ENCODE data around the gene IGSF21.
A peak's percentile ranks its signal among the peaks of the same experiment; 100 is the strongest.

The IGSF21 gene

DNA sequence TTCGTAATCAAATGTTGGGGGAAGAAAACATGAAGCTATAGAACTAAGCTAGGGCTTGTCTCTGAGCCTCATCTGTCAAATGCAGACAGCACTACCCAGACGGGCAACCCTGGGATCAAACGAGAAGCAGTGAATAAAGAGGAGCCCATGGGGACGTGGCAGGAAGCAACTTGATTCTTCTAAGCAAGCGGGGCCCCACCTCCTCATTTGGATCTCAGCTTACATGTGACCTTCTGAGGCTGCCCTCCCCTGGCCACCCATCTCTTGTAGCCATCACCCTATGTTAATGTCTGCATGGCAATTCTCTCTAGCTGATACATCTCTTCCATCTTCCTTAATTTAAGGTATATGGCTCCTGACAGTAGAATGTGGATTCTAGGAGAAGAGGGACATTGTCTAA, 171.3 kb downstream of the IGSF21 start:
- DNase-seq: no peak

GRCh38 chr1:18279351-18280074, 171.9 kb downstream of the IGSF21 start:
- DNase-seq: no peak

- no peak for DNase-seq
Measured at GRCh38 chr1:18280956-18281355, 173.4 kb downstream of the IGSF21 start.

DNA sequence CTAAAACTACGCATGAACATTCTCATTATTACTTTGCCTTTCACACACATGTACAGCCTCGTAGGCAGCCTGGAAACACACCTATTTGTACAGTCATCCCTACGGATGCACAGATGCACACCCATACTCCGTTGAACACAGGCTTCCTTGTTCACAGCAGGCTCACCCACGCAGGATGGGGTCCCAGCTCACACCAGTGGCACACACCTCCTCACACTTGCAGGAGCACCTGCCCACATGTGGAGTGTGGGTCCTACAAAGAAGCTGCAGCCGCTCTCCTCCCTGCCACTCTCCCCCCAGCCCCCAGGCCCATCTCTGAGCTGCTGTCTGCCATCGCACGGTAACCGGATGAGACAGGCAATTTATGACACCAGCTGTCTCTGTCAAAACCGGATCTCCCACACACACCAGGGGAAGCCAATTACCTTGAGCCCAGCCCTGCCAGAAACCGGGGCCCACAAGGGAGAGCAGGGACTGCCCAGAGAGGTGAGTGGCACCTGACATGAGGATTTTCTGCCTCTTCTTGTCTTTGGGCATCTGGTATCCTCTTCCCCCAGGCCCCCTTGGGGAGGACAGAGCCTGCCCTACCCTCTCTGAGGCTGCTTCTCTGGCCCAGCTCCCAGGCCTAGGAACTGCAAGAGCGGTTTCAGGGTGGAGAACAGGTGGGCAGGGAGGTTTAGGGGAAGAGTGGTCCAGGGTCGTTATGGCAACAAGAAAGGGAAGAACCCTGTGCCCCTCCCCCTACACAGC, 175.4 kb downstream of the IGSF21 start:
- DNase-seq: peak; percentile 78

DNA sequence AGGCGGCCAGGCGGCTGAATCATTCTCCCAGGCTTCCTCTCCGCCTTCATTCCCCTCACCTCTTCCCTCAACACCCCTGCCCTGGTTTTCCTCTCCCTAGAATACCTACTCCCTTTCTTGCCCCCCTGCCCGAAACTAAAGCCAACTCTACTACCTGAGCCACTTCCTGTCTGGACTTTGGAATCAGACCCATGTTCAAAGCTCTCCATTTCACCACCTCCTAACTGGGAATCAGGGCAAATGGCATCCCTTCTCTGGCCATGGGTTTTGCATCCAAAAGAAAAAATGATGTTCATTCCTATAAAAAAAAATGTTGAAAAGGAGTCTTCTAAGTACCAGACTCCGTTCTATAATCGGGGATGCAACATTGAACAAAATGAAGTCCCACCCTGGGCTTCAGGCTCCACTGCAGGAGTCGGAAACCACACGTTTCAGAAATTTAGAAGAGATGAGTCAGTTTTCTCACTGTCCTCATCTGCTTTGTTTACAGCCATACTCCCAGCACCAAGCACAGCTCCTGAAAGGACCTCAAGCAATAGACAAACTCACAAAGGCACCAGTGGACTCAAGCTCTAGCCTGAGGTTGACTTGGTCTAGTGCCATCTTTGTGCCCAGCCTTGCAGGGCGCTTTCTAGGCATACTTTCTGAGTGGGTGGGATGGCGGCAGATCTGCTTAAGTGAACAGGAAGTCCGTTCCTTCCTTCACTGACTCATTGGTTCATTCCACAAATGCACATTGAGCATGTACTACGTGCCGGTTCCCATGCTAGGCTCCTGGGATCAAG, 176.2 kb downstream of the IGSF21 start:
- DNase-seq: no peak

DNA sequence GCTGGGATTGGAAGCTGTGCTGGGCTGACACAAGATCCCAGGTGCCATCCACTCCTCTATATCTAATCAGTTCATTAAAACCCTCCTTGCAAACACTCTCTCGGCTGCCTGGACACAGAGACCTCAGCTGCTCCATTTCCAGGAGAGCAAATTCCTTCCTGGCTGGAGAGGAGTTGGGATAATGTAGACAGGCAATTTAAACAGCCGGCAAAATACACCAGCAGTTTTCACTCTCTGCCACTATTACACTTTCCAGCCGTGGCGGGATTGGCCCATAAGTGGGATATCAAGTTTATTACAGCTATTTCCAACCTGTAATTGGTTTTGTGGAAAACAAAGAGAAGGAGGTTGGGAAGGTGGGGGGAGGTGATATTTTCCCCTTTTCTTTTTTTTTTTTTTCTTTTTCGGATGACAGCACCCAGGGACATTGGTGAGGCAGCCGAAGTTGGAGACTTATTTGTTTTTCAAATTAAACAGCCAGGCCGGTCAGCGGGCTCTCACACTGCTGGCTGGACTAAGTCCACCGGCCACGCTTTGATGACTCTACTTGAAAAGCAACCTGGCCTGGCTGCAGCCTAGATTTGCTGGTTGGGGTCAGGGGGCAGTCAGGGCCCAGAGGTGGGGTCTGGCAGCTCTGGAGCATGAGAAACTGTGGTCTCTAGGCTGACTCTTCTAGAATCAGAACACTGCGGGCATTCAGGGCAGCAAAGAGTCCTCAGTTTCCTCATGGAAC, 177.4 kb downstream of the IGSF21 start:
- no peak for DNase-seq

GRCh38 chr1:18285538-18285924, 177.9 kb downstream of the IGSF21 start:
- no peak for DNase-seq

DNA sequence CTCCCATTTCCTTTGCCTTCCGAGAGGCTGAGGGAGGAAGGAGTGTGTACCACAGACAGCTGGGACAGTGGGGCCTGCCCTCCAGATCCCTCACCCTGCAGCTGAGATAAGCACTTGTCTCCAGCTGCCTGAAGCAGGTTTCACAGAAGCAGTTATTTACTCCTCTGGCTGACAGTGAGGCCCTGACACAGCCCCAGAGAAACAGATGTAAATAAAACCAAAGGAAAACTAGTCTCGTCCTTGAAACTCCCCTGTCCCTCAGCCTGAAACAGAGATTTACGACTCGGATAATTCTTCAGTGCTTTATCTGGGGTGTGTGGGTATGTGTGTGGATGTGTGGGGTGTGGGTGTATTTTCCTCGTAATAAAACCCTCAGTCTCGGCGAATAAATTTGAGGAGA, 181.1 kb downstream of the IGSF21 start:
- no peak for DNase-seq

DNA sequence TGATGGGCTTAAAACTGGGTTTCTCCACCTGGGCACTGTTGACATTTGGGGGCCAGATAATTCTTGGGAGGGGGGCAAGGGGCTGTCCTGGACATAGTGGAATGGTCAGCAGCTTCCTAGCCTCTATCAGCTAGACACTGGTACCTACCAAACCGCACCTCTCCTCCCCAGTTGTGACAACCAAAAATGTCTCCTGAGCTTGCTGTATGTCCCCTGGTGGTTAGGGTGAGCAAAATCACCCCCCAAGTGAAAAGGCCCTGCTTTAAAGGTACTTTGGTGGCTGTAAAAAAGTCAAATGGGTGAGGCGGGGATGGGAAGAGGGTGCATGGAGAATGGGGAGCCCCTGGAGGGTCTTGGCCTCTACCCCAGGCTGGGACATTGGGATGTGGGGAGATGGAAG, 182.0 kb downstream of the IGSF21 start:
- DNase-seq: no peak

- peak; percentile 59 for DNase-seq
Measured at GRCh38 chr1:18290740-18291412, 183.3 kb downstream of the IGSF21 start.

- DNase-seq: no peak
Measured at GRCh38 chr1:18292531-18292930, 184.9 kb downstream of the IGSF21 start.

DNA sequence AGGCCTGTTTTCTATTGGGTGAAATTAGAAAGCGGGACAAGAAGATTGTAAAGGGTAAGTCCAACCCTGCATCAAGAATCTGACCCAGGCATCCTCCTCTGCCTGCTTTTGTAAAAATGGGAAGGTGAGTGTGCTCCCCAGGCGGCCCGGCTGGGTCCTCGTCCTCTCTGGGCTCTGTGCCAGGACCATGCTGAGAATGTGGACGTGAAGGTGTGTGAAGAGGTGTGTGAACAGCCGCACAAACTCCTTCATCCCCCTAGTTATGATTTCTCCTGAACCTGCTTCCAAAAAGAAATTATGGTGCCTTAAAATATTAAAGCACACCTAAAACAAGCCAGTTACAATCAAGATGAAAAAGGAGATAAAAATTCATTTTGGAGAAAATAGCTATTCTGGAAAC, 185.7 kb downstream of the IGSF21 start:
- no peak for DNase-seq

GRCh38 chr1:18294437-18295176, 187.0 kb downstream of the IGSF21 start:
- DNase-seq: no peak

DNA sequence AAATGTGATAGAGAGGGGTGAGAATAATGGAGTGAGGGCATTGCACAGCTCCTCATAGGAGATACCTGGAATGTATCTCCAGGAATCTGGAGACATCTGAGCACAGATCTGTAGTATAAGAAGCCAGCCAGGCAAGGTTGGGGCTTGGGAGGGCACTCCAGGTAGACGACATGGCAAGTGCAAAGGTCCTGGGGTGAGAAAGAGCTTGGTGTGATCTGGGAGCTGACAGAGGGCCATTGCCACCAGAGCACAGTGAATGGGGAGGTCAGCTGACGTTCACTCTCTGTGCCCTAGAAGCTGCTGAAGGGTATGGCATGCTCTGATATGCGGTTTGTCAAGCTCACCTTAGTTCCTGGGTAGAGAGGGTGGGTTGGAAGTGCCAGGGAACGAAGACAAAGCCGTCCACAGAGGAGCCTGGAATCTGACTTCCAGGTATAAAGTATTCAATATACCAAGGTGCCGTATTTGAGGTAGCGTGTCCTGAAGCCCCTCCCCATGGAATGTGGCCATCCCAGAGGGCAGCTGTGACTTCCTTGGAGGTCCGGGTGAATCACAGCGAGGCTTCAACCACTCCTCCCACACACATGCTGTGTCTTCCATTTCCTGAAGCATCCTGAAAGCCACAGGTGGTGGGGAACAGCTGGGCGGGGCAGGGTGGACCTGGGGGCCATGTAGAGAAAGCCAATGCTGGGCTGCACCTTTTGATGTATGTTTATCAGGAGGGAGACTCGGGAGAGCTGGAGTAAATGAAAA, 190.5 kb downstream of the IGSF21 start:
- no peak for DNase-seq

DNA sequence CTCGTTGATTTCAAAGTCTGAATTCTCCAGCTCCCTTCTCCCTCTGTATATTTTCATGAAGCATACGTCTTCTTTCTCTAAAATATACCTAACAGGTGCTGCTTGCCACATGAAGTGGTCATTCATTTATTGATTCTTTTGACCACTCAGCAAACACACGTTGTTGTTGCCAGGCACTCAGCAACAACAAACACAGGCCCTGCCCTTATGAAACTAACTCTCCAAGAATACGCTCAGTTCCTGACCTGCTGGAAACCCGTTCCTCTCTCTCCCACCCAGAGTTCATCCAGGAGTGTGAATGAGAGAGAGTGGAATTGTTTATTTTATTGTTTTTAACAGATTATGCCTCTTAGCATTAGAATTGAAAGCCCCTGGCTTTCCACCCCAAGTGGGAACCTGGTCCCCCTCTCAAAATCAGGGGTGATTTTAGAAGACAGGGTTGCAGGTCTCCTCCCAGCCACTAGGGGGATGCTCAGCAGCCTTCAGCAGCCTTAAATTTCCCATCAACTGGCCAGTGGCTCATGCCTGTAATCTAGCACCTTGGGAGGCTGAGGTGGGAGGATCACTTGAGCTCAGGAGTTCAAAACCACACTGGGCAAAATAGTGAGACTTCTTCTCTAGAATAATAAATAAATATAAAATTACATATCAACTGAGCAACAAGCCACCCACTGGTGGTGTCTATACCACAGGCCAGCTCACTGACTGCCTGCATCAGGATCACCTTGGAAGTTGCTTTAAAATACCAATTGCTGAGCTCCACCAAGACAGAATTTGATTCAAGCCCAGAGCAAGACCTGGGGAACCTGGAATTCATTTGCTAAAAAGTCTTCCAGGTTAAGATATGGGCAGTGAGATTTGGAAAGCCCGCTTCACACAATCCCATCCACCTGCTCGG, 192.1 kb downstream of the IGSF21 start:
- peak; percentile 23 for DNase-seq

DNA sequence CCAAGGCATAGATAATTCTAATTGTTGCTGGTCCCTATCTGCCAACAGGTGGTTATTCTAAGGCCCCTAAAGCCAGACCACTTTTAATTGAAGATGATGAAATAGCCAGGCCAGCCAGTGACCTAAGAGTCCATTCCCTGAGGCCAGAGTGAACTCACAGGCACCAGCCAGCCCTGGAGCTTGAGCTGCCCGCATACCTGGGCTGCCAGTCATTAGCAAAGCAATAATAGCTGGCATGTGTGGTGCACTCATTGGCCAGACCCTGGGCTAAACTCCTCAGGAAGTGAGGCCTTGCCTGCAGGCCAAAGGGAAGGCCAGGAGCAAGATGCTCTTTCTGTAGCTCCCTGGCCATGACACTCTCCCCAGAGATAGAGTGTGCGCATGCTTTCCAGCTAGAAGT, 192.8 kb downstream of the IGSF21 start:
- no peak for DNase-seq

DNA sequence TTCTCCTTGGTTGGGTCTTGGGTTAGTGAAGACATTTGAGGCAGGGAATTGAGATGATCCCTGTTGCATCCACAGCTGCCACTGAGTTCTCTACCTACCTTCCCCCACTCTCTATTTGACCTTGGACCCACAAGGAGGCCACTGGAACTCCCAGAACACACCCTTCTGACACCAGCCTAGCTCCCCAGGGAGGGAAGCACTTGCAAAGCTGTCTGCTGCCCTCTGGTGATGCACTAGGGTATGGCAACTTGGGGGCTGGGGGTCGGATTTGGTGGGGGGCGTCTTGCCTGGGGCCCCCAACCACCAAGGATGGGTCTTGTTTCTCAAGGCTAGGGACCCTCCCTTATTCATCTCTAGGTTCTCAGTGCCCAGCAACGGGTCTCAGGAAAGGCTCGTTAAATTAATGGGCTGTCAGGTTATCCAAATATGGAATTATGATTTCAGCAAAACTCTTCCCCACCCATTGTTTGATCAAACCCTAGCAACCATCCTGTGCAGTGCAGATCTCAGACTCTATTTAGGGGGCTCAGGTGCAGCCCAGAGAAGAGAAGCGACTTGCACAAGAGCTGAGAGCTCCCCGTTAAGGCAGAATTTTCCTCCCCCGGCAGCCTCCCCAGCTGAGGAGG, 195.3 kb downstream of the IGSF21 start:
- no peak for DNase-seq

- no peak for DNase-seq
Measured at GRCh38 chr1:18304151-18304869, 196.7 kb downstream of the IGSF21 start.

Measured in eye (tissue), 1 donor.